SK-MEL-5 (cell line): ENCODE measurements around the gene RYR3. TPM values are rescaled to one million over a fixed set of nuclear protein-coding genes. Genes with fewer than 3 reads are reported as not detected.

Experiments
- DNase-seq: peaks from one replicate; pipeline ENCODE4 v3.0.0-alpha.2; 2016; ENCODE audit warnings: low read depth, low spot score
- in situ Hi-C: cut with HindIII; loops from 2 replicates; pipeline ENCODE4 v1.10.0; 2016; ENCODE audit warnings: low sequenced_read_pairs, high pct_unique_total_duplicates, low pct_unique_long_range_greater_than_20kb
- total RNA-seq: library from RNA; depleted of rRNA; stranded (reverse); fragments of >200 nt; shearing (Covaris generic); gene quantifications from 2 replicates; pipeline ENCODE4 v1.2.3, GENCODE V29; 2014

The RYR3 gene
- total RNA-seq, 1 experiment from 2014 or later: 0.16 TPM

DNA sequence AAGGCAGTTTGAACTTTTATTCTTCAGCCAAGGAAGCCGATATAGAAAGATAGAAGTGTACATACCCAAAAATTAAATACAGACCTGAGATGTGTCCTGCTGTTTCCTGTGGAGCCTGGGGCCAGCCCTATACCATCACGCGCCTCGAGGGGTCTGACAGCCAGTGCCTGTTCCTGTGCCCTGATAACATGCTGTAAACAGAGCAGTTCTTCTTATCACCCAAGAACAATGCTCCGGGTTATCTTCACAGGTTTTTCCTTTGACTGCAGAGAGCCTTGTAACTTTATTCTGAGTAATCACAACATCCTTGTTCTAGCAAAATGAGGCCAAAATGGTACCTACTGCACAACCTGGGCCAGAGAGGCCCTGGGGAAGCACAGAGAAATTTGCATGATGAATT, 367.8 kb downstream of the RYR3 start:
- in situ Hi-C loops: no loop called here
- no peak for DNase-seq

DNA sequence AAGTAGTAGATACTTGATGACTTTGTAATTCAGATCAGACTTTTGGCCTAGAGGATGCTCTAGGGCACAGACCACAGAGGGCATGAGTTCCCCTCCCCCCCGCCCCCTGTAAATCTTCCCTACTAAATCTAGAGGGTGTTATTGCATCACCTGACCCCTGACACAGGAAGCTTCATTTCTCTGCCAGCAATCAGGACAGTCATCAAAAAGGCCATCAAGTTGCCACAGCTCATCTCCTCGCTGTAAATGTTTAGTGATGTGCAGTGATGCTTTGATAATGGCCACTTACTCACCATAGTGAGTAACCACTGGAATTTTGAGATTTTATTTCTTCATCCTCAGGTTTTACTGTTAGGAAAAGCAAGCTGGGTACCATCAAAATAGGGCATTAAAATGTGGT, 368.3 kb downstream of the RYR3 start:
- in situ Hi-C loops: no loop called here
- DNase-seq: no peak

DNA sequence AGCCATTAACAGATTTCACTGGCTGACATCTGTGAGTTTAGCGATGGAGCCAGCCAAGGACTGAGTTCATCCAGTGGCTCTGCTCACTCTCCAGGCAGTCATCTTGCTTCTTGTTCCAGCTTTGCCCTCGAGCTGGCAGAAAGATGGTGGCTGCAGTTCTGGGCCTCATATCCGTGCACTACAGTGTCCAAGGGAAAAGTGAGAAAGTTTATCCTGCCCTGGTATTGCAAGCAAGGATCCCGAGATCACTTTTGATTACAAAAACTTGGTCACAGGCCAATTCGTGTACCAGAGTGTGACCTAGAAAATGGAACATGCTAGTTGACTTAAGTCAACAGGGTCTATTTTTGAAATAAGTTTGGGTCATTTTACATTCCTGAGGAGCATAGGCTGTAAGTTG, 369.6 kb downstream of the RYR3 start:
- in situ Hi-C loops: no loop called here
- no peak for DNase-seq

DNA sequence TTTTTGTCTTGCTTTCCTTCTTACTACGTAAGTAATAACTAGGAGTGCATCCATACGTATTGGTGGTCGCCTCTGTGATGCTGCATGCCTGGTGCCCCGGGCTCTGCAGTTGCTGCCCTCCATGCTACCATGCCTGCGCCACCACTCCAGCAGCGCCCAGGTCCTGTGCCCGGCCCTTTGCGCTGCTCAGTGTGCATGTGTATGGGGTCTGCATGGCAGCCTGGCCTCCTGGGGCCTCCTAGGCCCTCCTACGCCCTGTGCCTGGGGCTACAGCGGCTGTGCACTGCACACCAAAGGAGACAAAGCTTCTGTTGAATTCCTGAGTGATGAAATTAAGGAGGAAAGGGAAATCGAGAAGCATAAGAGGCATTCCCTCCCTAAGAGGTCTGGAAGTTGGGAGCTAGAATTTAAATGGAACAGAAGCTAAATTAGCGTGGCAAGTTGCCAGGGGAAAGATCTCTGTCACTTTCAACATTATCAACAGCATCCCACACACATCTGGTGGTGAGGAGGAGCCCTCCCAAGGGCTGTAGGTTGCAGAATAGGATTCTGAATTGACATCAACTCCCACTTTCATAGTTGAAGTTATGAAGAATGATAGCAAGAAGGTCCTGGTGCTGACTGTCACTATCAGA, 382.5 kb downstream of the RYR3 start:
- DNase-seq: no peak
- in situ Hi-C loops: no loop called here

DNA sequence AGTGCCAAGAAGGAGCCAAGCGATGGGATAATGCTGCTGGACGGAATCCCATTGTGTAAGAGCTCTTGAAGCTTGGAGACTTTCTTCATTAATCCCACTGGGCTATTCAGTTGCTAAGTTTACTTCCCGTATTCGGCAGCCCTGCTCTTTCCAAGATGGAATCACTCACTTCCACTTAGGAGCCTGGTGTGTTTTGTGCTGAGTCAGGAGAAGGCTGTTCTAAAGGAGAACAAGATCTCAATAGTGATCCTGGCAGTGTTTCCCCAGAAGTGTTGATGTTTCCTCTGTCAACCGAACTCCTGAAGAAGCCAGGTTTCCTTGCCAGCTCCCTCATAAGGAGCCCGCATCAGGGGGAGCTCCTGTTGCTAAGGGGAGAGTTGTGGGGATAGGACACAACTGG, 387.4 kb downstream of the RYR3 start:
- in situ Hi-C loops: no loop called here
- DNase-seq: no peak

DNA sequence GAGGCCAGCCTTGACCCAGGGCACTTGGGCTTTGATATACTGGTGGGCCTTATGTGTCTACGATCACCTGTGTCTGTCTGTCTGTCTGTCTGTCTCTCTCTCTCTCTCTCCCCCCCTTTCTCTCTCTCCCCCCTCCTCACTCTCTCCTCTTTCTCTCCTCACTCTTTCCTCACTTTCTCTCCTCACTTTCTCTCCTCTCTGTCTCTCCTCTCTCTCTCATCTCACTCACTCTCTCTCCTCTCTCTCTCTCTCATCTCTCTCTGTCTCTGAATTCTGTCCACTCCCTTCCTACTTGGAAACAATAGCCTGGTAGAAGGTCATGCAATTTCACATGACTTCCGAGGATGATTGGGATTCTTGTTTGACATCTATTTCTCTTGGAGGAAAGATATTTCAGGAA, 388.4 kb downstream of the RYR3 start:
- no peak for DNase-seq
- in situ Hi-C loops: no loop called here

DNA sequence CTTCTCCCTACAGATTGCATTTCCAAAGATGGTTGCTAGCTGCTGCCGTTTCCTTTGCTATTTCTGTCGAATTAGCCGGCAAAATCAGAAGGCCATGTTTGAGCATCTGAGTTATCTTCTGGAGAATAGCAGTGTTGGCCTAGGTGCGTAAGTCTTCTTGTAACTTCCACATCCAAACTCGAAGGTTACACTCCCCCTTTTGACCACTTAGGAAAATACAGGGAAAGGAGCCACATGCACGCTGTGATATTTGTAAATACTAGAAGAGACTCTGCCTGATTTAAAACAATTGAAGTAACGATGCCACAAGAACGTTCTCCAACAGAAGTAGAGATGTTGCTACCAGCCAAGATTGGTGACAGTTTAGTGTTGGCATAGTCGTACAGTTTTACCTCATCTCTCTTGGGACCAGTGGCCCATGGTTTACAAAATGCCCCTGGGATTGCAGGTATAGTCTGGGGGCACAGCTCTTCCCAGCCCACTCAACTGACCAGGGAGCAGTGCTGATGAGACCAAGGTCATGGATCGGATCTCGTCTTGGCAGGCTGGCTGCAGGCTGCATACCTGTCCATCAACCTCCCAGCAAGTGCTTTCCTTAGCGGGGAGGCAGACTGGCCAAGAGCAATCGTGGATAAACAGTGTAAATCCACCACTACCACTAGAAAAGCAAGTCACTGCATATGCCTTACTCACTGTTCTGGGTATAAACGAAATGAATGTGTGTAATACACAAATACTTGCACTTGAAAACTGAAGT, 389.1 kb downstream of the RYR3 start:
- peak; percentile 54 for DNase-seq
- in situ Hi-C loops: no loop called here

DNA sequence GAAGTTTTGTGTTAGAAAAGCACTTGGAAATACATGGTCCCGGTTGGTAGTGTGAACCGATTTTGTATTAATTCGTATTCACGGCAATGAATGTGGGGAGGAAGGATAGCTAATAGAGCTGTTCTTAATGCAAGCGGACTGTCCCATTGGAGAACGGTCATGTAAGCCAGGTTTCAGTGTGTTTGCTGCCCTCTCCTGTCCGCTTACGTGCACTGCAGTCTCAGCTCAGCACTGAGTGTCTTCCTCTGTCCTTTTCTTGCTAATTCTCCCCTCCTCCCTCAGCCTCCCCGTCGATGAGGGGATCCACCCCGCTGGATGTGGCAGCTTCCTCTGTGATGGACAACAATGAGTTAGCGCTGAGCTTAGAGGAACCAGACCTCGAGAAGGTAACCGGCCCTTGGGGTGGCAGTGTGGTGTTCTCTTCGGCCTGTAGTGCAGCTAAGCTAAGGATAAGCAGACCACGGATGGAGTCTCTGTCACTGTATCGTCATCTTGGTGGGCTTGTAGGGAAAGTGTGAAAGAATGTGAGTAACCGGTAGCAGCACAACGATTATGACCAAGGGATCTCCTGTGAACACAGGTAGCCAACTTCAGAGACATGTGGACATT, 390.0 kb downstream of the RYR3 start:
- in situ Hi-C loops: no loop called here
- peak; percentile 88 for DNase-seq

DNA sequence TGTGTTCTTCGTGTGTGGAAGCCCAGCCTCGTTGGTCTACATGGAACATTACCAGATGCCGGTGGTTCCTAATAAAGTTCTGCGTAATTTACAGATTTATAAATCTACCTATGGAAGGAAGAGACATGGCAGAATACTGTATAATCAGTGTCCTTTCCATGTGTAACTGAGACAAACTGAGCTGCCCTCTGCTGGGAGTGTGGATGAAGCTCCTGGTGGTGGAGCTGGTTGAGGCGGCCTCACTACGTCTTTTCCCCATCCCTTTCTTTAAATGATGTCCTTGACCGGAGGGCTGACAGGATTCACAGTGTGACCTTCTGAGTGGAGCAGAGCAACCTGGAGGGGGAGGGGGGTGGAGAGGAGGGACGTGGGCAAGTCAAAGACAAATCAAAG, 390.5 kb downstream of the RYR3 start:
- in situ Hi-C loops: no loop called here
- peak; percentile 42 for DNase-seq

DNA sequence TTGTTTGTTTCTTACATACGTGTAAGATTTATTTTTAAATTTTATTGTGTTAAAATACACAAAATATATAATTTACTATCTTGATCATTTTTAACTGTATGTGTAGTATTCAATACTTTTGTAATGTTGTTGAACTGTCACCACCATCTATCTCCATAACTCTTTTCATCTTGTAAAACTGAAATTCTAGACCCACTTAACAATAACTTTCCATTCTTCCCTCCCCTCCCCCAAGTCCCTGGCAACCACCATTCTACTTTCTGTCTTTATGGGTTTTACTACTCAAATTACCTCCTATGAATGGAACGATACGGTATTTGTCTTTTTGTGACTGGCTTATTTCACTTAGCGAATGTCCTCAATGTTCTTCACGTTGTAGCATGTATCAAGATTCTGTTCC, 395.4 kb downstream of the RYR3 start:
- DNase-seq: no peak
- in situ Hi-C loops: no loop called here

DNA sequence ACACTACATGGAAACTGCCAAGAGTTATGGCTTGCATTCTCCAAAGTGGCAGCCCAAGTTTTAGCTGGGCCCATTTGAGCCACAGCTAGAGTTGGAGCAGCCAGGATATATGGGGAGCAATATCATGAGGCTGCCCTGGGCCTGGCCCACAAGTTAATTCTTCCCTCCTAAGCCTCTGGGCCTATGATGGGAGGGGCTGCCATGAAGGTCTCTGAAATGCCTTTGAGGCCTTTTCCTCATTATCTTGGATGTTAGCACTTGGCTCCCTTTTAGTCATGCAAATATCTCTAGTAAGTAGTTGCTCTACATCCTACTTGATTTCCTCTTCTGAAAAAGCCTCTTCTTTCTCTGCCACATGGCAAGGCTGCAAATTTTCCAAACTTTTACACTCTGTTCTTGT, 400.0 kb downstream of the RYR3 start:
- DNase-seq: no peak
- in situ Hi-C loops: no loop called here

DNA sequence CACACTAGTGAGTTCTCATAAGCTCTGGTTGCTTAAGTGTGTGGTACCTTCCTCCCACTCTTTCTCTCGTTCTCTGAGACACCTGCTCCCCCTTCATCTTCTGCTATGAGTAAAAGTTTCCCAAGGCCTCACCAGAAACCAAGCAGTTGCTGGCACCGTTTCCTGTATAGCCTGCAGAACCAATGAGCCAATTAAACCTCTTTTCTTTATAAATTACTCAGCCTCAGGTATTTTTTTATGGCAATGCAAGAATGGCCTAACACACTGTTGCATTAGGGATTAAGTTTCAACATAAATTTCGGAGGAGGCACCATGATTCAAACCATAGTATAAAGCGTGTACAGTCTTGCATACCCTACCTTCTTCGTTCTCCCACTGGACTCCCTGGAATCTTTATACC, 405.3 kb downstream of the RYR3 start:
- DNase-seq: no peak
- in situ Hi-C loops: no loop called here

DNA sequence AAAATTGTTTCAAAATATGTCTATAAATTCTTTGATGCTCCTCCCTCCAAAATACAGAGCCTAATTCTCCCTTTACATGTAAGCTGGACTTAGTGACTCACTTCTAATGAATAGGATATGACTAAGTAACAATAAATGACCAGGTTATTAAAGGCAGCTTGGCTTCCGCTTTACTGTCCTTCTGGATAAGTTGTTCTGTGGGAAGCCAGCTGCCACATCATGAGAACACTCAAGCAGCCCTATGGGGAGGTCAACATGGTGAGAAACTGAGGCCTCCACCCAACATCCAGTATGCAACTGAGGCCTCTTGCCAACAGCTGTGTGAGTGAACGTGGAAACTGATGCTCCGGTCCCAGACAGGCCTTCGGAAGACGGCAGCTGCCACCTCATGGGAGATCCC, 410.2 kb downstream of the RYR3 start:
- in situ Hi-C loops: no loop called here
- DNase-seq: no peak

DNA sequence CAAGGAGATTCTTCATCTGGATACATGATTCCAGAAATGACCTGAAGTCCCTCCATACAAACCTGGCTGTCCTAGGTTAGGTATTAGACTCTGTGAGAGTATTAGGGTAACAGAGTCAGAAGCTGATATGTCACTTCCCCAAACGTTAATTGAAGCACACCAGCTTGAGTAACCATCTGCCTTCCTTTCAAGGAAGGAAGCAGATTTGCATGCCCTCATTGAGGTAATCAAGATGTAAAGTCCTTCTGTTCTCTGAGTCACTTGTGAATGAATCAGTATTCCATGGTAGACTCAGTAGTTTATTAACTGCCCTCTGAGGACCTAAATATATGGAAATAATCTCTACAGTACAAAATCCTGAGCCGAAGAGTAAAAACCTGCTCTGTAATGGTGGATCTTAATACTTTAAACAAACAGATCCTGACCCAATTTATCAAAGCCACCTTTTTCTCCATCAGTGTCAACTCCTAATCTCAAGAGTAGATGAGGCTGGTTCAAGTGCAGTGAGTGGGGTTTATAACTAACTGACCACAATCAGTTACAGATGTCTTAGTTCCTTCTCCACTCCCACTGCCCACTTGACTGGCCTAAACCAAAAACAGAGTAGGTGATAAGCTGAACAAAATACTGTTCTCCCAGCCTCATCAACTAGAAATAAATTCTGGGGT, 411.4 kb downstream of the RYR3 start:
- in situ Hi-C loops: no loop called here
- peak; percentile 12 for DNase-seq

DNA sequence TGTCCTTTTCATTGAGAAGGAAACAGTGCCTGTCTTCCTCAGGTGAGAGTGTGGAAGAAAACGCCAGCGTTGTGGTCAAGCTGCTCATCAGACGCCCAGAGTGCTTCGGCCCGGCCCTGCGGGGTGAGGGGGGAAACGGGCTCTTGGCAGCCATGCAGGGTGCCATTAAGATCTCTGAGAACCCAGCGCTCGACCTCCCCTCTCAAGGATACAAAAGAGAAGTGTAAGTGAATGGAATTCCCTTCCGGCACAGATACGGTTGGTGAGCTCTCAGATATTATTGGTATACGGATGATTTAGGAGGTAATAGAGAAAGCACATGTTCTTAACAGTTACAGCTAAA, 411.9 kb downstream of the RYR3 start:
- in situ Hi-C loops: no loop called here
- no peak for DNase-seq

DNA sequence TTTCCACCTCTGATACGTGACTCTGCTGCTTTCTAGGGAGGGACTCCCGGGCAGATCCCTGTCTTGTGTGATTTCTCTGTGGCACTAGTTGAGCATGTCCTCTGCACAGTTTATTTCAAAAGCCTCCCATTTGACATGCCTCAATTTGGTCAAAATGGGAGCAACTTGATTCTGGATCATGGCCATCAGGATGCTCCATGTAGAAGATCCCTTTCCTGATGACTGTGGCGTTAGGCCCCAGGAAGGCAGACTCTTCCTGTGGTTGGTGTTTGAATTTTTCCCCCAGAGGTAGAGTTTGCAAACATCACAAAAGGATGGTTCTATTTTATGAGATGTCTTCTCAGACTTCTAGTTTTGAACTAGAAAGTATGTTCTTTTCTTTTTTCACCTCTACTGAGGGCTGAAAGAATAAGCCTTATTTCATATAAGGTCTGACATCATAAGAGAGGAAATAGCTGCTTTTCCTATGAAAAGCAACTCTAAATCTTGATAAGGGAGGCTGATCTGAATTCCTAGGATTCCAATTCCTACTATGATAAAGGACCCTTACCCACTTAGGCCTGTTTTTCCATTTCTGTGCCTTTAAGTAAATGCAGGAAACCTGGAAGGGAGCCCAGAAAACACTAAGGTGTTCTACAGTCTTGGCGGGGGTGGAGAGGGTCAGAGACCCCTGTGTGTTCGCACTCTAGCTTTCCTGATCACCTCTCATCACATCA, 413.7 kb downstream of the RYR3 start:
- in situ Hi-C loops: no loop called here

DNA sequence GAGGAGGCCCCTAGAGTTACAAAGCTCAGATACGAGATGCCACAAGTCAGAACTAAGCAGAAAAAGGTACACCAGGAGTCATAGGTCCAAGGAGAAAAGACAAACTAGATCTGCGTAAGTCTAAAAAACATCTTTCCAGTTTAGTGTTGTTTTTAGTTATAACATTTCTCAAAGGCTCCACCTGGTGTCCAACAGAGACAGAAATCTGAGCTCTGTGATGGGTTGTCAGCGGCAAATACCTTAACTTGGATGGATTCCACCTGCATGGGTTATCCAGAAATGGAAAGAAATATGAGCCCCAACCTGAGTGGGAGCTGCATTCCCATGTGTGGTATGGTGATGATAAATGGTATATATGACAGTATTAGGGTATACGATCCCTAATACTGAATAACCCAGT, 418.9 kb downstream of the RYR3 start:
- in situ Hi-C loops: no loop called here
- peak; percentile 45 for DNase-seq

More for the DNA sequence above, 413.7 kb downstream of the RYR3 start:
- DNase-seq: no peak

DNA sequence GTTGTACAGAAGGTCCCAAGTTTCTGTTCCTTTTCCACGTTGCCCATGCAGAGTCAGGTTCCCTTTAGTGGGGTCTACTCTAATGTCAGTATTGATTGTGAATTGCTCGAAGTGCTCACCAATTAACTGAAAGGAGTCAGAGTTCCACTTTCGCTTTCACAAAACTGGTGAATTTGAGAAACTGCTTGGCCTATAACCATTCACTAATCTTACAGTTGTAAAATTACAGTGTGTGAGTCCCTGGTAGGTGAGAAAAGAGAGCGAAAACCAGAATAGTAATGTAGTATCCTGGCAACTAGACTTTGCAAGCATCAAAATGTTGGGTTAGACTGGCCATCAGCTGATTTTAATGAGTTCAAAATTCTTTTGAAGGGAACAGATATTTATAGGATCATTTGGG, 420.0 kb downstream of the RYR3 start:
- DNase-seq: no peak
- in situ Hi-C loops: no loop called here
